Type B pancreatic cell (in vitro differentiated cells): ENCODE data around the gene MAML2. TPM values are rescaled to one million over a fixed set of nuclear protein-coding genes. Genes with fewer than 3 reads are reported as not detected.

ENCODE experiments used
- DNase-seq: peaks from one replicate; pipeline ENCODE4 v3.0.0; 2021; ENCODE audit warnings: mixed read lengths; ENCODE audit not compliant: unreplicated experiment; ENCODE audit errors: extremely low spot score
- H3K27ac Mint-ChIP-seq: 2 replicates; pipeline ENCODE4 v1.8.0; 2021; ENCODE audit warnings: mild to moderate bottlenecking, mixed read lengths
- H3K27me3 Mint-ChIP-seq: 2 replicates; pipeline ENCODE4 v1.8.0; 2021; ENCODE audit warnings: mixed read lengths
- H3K36me3 Mint-ChIP-seq: 2 replicates; pipeline ENCODE4 v1.8.0; 2021; ENCODE audit warnings: mixed read lengths
- H3K4me1 Mint-ChIP-seq: one replicate; pipeline ENCODE4 v1.8.0; 2021; ENCODE audit warnings: mixed read lengths; ENCODE audit not compliant: unreplicated experiment
- H3K4me3 Mint-ChIP-seq: 2 replicates; pipeline ENCODE4 v1.8.0; 2021; ENCODE audit warnings: mild to moderate bottlenecking, mixed read lengths
- H3K9me3 Mint-ChIP-seq: 2 replicates; pipeline ENCODE4 v1.8.0; 2021; ENCODE audit warnings: mixed read lengths
- total RNA-seq: library from RNA; stranded (reverse); gene quantifications from 2 replicates; pipeline ENCODE4 v1.2.1, GENCODE V29; 2021; ENCODE audit warnings: low replicate concordance
- TF ChIP-seq, protein P1 (sequence below): fragments of 200-600 bp; sonication (generic); conservative IDR thresholded peaks from 2 replicates; pipeline ENCODE4 v1.5.0; 2021; ENCODE audit warnings: antibody characterized with exemption, mild to moderate bottlenecking

MAML2 gene
- total RNA-seq, 1 donor from 2014 or later: 20.8 TPM

GRCh38 chr11:96242971-96243647 lies 99.9 kb downstream of the MAML2 start:
- peaks cover 39% of the 10 kb centered on the region for H3K4me1 Mint-ChIP-seq
- DNase-seq: peak; percentile 89
- no peaks in the 10 kb centered on the region for H3K27me3 Mint-ChIP-seq
- no peaks in the 10 kb centered on the region for H3K36me3 Mint-ChIP-seq
- H3K9me3 Mint-ChIP-seq: no peaks in the 10 kb centered on the region
- H3K27ac Mint-ChIP-seq: peak overlapping the region; percentile 96
- TF ChIP-seq, protein P1, sequence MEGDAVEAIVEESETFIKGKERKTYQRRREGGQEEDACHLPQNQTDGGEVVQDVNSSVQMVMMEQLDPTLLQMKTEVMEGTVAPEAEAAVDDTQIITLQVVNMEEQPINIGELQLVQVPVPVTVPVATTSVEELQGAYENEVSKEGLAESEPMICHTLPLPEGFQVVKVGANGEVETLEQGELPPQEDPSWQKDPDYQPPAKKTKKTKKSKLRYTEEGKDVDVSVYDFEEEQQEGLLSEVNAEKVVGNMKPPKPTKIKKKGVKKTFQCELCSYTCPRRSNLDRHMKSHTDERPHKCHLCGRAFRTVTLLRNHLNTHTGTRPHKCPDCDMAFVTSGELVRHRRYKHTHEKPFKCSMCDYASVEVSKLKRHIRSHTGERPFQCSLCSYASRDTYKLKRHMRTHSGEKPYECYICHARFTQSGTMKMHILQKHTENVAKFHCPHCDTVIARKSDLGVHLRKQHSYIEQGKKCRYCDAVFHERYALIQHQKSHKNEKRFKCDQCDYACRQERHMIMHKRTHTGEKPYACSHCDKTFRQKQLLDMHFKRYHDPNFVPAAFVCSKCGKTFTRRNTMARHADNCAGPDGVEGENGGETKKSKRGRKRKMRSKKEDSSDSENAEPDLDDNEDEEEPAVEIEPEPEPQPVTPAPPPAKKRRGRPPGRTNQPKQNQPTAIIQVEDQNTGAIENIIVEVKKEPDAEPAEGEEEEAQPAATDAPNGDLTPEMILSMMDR: no peak
- peak overlapping the region; percentile 88 for H3K4me3 Mint-ChIP-seq

- Mint-ChIP-seq H3K9me3 (no peaks in the 10 kb centered on the region), H3K27ac (peak overlapping the region; percentile 96), H3K4me3 (peak overlapping the region; percentile 68), H3K4me1 (peaks cover 34% of the 10 kb centered on the region), H3K27me3 (no peaks in the 10 kb centered on the region), H3K36me3 (no peaks in the 10 kb centered on the region)
- TF ChIP-seq, protein P1: no peak
- DNase-seq: no peak
These were observed 100.7 kb downstream of the MAML2 start for GRCh38 chr11:96242191-96242847.

DNA sequence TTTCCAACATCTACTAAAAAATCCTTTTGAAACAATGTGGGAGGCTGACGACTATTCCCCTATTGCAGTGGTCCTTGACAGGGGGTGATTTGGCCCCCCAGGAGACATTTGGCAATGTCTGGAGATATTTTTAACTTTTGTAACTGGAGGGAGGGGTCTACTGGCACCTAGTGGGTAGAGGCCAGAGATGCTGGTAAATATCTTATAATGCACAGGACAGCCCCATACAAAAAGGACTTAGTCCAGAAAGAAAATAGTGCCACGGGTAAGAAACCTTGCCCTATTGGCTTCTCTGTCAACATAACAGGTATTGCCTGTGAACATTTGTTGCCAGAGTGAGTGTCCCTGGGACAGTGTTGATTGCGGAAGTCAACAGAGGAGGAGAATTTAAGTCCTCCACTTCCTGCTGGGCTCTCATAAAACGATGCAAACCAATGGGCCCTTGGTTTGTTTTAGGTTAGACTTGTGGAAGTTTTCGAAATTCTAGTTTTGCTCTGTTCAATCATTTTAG lies 101.6 kb downstream of the MAML2 start:
- Mint-ChIP-seq H3K27me3 (no peaks in the 10 kb centered on the region), H3K4me3 (peak overlapping the region; percentile 27), H3K36me3 (no peaks in the 10 kb centered on the region), H3K27ac (peak overlapping the region; percentile 73), H3K4me1 (peaks cover 26% of the 10 kb centered on the region), H3K9me3 (no peaks in the 10 kb centered on the region)
- no peak for DNase-seq
- TF ChIP-seq, protein P1: peak; percentile 53

DNA sequence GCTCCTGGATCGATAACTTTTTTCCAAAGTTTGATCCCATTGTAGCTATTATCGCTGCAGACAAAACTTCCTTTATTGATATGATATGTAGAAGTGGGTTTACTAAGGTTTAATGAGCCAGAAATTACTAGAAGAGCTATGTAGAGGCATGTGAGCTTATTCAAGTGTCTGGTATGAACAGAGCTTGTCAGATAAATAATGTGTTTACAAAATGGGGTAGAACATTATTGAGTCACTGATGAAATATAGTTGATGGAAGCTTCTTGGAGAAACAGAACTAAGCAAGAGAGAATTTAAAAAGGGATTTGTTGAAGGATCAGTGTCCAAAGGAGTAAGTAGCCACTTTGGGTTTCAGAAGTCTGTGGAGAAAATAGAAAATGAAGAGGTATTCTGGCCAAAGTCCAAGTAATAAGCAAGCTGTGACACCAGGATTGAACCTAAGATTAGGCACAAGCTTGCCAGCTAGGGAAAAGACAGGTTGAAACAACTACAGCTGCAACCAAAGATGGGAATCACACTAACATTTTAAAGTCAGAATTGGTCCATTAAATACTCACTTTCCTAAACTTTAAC lies 104.3 kb downstream of the MAML2 start:
- TF ChIP-seq, protein P1: no peak
- DNase-seq: no peak
- H3K4me1 Mint-ChIP-seq: peaks cover 25% of the 10 kb centered on the region
- no peaks in the 10 kb centered on the region for H3K9me3 Mint-ChIP-seq
- H3K4me3 Mint-ChIP-seq: no peak overlapping the region
- H3K27ac Mint-ChIP-seq: no peak overlapping the region
- H3K36me3 Mint-ChIP-seq: peaks cover 7% of the 10 kb centered on the region
- H3K27me3 Mint-ChIP-seq: no peaks in the 10 kb centered on the region

DNA sequence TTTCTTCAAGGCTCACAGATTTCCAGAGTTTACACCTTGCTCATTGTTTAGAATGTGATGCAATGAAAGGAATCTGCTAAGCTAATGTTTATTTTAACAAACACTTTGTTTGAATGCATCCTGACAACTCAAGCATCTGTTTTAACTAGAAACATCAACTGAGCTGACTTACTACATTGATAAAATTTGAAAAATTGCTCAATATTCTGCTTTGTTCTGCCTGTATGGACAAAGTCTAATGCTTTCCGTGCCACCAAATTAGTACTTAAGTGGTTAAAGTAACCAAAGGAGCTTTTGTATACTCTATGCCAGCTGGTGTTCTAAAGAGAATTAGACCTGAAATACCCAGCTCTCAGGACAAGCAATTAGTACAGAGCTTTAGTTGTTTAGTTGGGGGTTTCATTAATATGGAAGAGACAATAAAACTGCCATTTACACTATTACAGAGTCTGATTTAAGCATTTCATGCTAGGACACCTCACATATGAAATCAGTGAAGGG lies 105.2 kb downstream of the MAML2 start:
- Mint-ChIP-seq H3K27ac (no peak overlapping the region), H3K9me3 (no peaks in the 10 kb centered on the region), H3K4me1 (peaks cover 18% of the 10 kb centered on the region), H3K4me3 (no peak overlapping the region), H3K36me3 (peaks cover 7% of the 10 kb centered on the region), H3K27me3 (no peaks in the 10 kb centered on the region)
- TF ChIP-seq, protein P1: no peak
- no peak for DNase-seq
